HG03159 (cell line): ENCODE measurements around the gene ERCC3.
"Not testable (repeated sequence)": the region's sequence is repeated elsewhere in the genome, so short reads cannot be mapped to it uniquely, and the experiment has no call there.

Experiments used
- ATAC-seq: cut with Tn5 transposase; IDR thresholded peaks from one replicate; pipeline ENCODE4 v1.9.1; 2021; ENCODE audit warnings: mild to moderate bottlenecking, moderate library complexity; ENCODE audit not compliant: unreplicated experiment

ERCC3 gene

DNA sequence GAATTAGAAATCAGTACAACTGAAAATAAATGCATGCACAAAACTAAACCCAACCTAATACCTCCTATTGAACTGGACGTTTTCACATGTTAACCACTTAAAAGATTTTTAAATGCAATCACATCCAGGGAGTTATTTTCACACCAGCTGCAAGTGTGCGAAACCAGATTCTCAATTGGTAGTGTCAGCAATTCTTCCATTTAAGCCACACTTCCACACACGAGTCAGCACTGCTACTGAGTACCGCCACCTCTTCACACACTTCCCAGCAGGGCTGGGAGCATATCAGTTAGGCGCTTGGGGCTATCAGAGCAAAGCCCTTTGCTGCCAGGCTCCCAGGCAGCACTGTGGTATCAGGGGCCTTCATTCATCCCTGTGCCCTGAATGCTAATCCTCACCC is 14.2 kb downstream of the ERCC3 start:
- no peak for ATAC-seq

- no peak for ATAC-seq
Measured at GRCh38 chr2:127278959-127279358, 15.0 kb downstream of the ERCC3 start.

- ATAC-seq, result peak; percentile 91
Measured at GRCh38 chr2:127277028-127277427, 16.9 kb downstream of the ERCC3 start.

GRCh38 chr2:127275789-127276188 is 18.2 kb downstream of the ERCC3 start:
- no peak for ATAC-seq

GRCh38 chr2:127275356-127275755 is 18.6 kb downstream of the ERCC3 start:
- no peak for ATAC-seq

DNA sequence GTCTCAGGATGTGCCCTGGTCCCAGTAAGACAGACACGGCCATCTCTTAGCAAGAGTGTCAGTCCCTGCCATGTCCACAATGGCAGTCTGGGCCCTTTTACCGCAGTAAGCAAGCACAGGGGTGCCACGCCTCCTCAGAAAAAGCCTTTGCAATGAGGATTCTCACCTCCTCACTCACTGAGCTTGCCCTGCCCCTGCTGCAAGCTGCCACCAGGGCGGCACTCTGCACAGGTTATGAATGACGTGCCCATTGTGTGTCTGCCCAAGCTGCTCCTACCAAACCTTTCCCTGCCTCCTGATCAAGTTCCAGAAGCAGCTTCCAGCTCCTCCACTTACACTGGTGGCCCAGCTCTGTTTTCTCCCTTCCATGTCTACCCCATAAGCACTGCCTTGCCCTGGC is 23.3 kb downstream of the ERCC3 start:
- no peak for ATAC-seq

DNA sequence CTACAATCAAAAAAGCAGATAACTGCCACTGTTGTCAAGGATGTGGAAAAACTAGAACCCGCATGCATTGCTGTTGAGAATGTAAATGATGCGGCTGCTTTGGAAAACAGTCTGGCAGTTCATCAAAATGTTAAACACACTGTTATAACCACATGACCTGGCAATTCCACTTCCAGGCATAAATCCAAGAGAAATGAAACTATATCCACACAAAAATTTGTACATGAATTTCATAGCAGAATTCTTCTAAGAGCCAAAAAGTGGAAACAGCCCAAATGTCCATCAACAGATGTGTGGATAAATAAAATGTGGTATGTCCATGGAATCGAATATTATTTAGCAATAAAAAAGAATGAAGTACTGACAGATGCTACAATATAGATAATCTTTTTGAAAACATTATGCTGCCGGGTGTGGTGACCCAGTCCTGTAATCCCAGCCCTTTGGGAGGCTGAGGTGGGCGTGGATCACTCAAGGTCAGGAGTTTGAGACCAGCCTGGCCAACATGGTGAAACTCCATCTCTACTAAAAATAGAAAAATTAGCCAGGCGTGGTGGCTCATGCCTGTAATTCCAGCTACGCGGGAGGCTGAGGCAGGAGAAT is 32.0 kb downstream of the ERCC3 start:
- no peak for ATAC-seq

DNA sequence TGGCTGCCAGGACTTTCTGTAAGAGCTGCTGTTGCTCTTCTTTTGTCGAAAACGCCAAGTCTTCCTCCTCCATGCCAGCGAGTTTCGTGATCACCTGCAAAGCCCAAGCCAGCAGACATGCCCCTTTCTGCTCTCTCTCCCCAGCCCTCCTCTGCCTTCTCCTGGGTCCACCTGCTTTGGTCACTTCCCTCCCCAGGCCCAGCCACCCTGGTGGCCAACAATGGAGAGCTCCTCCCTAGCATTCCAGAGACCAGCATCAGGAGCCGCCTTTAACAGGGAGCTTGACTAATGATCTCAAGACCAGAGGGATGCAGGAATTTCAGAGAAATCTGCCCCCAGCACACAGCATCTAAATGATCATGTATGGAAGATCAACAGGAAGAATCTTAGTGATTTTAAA is 34.6 kb downstream of the ERCC3 start:
- ATAC-seq, result no peak

- no peak for ATAC-seq
Measured at GRCh38 chr2:127256866-127257265, 37.1 kb downstream of the ERCC3 start.

GRCh38 chr2:127256381-127256780 is 37.6 kb downstream of the ERCC3 start:
- no peak for ATAC-seq

DNA sequence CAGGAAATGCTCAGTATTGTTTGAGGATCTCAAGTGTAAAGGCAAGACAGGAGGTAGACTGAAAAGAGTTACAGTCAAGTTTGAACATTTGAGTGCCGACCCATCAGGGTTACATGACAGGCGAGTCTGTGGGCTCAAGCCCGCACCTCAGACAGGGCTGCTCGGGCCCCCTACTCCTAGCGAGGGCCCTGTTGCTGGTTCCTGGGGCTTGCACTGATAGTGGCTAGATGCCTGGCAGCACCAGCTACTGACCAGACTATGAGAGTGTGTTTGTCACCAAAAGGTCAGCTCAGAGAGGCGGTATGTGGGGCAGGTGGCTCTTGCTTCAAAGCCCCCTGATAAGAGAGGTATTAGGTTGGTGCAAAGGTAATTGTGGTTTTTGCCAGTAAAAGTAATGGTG is 38.2 kb downstream of the ERCC3 start:
- ATAC-seq, result no peak

GRCh38 chr2:127255146-127255545 is 38.8 kb downstream of the ERCC3 start:
- no peak for ATAC-seq

DNA sequence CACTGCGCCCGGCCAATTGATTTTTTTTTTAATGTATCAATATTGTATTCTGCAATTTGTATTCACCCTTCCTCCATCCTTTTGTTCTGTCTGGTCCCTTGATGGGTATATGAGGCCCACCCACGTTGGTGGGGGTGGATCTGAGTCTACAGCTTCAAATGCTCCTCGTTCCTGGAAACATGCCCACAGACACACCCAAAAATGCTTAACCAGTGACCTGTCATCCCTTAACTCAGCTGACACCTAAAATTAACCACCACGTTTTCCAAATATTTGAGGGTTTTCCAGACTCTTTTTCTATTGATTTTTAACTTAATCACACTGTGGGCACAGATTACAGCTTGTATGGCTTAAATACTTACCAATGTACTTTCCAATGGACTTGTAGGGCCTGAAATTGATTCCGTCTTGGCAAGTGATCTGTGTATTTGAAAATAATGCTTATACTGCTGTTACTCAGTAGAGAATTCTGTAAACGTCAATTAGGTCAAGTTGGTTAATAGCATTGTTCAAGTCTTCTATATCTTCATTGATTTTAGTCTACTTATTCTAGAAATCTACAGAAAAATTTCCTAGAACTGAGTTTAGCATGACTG is 39.5 kb downstream of the ERCC3 start:
- no peak for ATAC-seq

- not testable (repeated sequence) for ATAC-seq
Measured at GRCh38 chr2:127241184-127241583, 52.8 kb downstream of the ERCC3 start.

DNA sequence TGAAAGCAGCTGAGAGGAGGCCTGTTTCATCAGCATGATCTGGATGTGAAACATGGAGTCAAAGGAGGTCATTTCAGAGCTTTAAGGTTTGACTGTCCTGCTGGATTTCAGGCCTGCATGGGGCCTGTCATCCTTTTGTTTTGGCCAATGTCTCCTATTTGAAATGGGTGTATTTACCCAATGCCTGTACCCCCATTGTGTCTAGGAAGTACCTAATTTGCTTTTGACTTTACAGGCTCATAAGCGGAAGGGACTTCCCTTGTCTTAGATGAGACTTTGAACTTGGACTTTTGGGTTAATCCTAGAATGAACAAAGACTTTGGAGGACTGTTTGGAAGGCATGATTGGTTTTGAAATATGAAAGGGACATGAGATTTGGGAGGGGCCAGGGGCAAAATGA is 54.5 kb downstream of the ERCC3 start:
- no peak for ATAC-seq

GRCh38 chr2:127237768-127238167 is 56.2 kb downstream of the ERCC3 start:
- ATAC-seq, result not testable (repeated sequence)

GRCh38 chr2:127235082-127235702 is 58.8 kb downstream of the ERCC3 start:
- no peak for ATAC-seq

- no peak for ATAC-seq
Measured at GRCh38 chr2:127233710-127234109, 60.2 kb downstream of the ERCC3 start.

GRCh38 chr2:127231130-127231865 is 62.6 kb downstream of the ERCC3 start:
- no peak for ATAC-seq

DNA sequence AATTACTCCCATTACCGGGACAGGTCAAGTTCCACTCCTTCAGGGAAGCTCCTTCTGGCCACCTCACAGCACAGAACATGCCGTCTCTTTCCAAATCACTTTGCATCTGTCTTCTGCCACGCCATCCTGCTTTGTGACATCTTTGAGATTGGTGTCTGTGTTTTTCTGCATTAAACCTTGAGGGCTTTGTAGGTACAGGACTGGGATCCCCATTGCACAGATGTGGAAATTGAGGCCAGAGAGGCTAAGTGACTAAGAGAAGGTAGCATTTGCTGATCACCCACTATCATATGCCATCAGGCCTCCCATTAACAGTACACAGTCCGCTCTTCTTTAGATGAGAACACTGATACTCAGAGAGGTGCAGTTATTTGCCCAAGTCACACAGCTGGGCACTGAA is 64.4 kb downstream of the ERCC3 start:
- no peak for ATAC-seq

GRCh38 chr2:127228102-127228501 is 65.8 kb downstream of the ERCC3 start:
- ATAC-seq, result no peak

GRCh38 chr2:127227264-127227660 is 66.7 kb downstream of the ERCC3 start:
- not testable (repeated sequence) for ATAC-seq
